Type B pancreatic cell (in vitro differentiated cells): ENCODE measurements around the gene KHDRBS2. TPM values are rescaled to one million over a fixed set of nuclear protein-coding genes. Genes with fewer than 3 reads are reported as not detected.

ENCODE experiments used
- DNase-seq: peaks from one replicate; pipeline ENCODE4 v3.0.0; 2021; ENCODE audit warnings: mixed read lengths; ENCODE audit not compliant: unreplicated experiment; ENCODE audit errors: extremely low spot score
- H3K27ac Mint-ChIP-seq: 2 replicates; pipeline ENCODE4 v1.8.0; 2021; ENCODE audit warnings: mild to moderate bottlenecking, mixed read lengths
- H3K27me3 Mint-ChIP-seq: 2 replicates; pipeline ENCODE4 v1.8.0; 2021; ENCODE audit warnings: mixed read lengths
- H3K36me3 Mint-ChIP-seq: 2 replicates; pipeline ENCODE4 v1.8.0; 2021; ENCODE audit warnings: mixed read lengths
- H3K4me1 Mint-ChIP-seq: one replicate; pipeline ENCODE4 v1.8.0; 2021; ENCODE audit warnings: mixed read lengths; ENCODE audit not compliant: unreplicated experiment
- H3K4me3 Mint-ChIP-seq: 2 replicates; pipeline ENCODE4 v1.8.0; 2021; ENCODE audit warnings: mild to moderate bottlenecking, mixed read lengths
- H3K9me3 Mint-ChIP-seq: 2 replicates; pipeline ENCODE4 v1.8.0; 2021; ENCODE audit warnings: mixed read lengths
- CTCF ChIP-seq: fragments of 200-600 bp; sonication (generic); conservative IDR thresholded peaks from 2 replicates; pipeline ENCODE4 v1.5.0; 2021; ENCODE audit warnings: antibody characterized with exemption, mild to moderate bottlenecking
- total RNA-seq: library from RNA; stranded (reverse); gene quantifications from 2 replicates; pipeline ENCODE4 v1.2.1, GENCODE V29; 2021; ENCODE audit warnings: low replicate concordance

The KHDRBS2 gene
- total RNA-seq, 1 donor from 2014 or later: 3.5 TPM

GRCh38 chr6:61977947-61978346 lies 308.1 kb downstream of the KHDRBS2 start:
- no peaks in the 10 kb centered on the region for H3K36me3 Mint-ChIP-seq
- TF ChIP-seq CTCF: no peak
- no peaks in the 10 kb centered on the region for H3K4me1 Mint-ChIP-seq
- H3K27me3 Mint-ChIP-seq: no peaks in the 10 kb centered on the region
- H3K9me3 Mint-ChIP-seq: no peaks in the 10 kb centered on the region
- no peak overlapping the region for H3K27ac Mint-ChIP-seq
- no peak for DNase-seq
- no peak overlapping the region for H3K4me3 Mint-ChIP-seq

- Mint-ChIP-seq H3K36me3 (no peaks in the 10 kb centered on the region), H3K27ac (no peak overlapping the region), H3K4me1 (no peaks in the 10 kb centered on the region), H3K27me3 (no peaks in the 10 kb centered on the region), H3K9me3 (no peaks in the 10 kb centered on the region), H3K4me3 (no peak overlapping the region)
- DNase-seq: no peak
- no peak for TF ChIP-seq CTCF
Measured at GRCh38 chr6:61977099-61977498, 308.9 kb downstream of the KHDRBS2 start.

- H3K36me3 Mint-ChIP-seq: peaks cover 4% of the 10 kb centered on the region
- peaks cover 12% of the 10 kb centered on the region for H3K9me3 Mint-ChIP-seq
- no peak overlapping the region for H3K4me3 Mint-ChIP-seq
- DNase-seq: no peak
- TF ChIP-seq CTCF: no peak
- H3K27ac Mint-ChIP-seq: no peak overlapping the region
- H3K27me3 Mint-ChIP-seq: no peaks in the 10 kb centered on the region
- no peaks in the 10 kb centered on the region for H3K4me1 Mint-ChIP-seq
Measured at GRCh38 chr6:61959196-61959595, 326.8 kb downstream of the KHDRBS2 start.

GRCh38 chr6:61953851-61954250 lies 332.2 kb downstream of the KHDRBS2 start:
- Mint-ChIP-seq H3K36me3 (peaks cover 4% of the 10 kb centered on the region), H3K4me3 (no peak overlapping the region), H3K27me3 (no peaks in the 10 kb centered on the region), H3K27ac (peak overlapping the region; percentile 44), H3K4me1 (no peaks in the 10 kb centered on the region), H3K9me3 (peaks cover 12% of the 10 kb centered on the region)
- no peak for TF ChIP-seq CTCF
- DNase-seq: no peak

GRCh38 chr6:61951586-61951985 lies 334.4 kb downstream of the KHDRBS2 start:
- Mint-ChIP-seq H3K36me3 (no peaks in the 10 kb centered on the region), H3K27ac (peak overlapping the region; percentile 35), H3K27me3 (no peaks in the 10 kb centered on the region), H3K4me3 (no peak overlapping the region), H3K4me1 (no peaks in the 10 kb centered on the region), H3K9me3 (peaks cover 6% of the 10 kb centered on the region)
- DNase-seq: no peak
- no peak for TF ChIP-seq CTCF

GRCh38 chr6:61950811-61951210 lies 335.2 kb downstream of the KHDRBS2 start:
- TF ChIP-seq CTCF: no peak

More at GRCh38 chr6:61950811-61951210, 335.2 kb downstream of the KHDRBS2 start:
- no peaks in the 10 kb centered on the region for H3K9me3 Mint-ChIP-seq
- no peak for DNase-seq
- H3K4me1 Mint-ChIP-seq: no peaks in the 10 kb centered on the region
- peak overlapping the region; percentile 35 for H3K27ac Mint-ChIP-seq
- no peak overlapping the region for H3K4me3 Mint-ChIP-seq
- H3K36me3 Mint-ChIP-seq: no peaks in the 10 kb centered on the region
- H3K27me3 Mint-ChIP-seq: no peaks in the 10 kb centered on the region
